Mesenteric fat pad (tissue), 1 donor: ENCODE results near the gene LIPG. TPM values are rescaled to one million over a fixed set of nuclear protein-coding genes. Genes with fewer than 3 reads are reported as not detected.
A peak's percentile ranks its signal among the peaks of the same experiment; 100 is the strongest.
"Not testable (repeated sequence)": the region's sequence is repeated elsewhere in the genome, so short reads cannot be mapped to it uniquely, and the experiment has no call there.

Source experiments
- DNase-seq: peaks from one replicate; pipeline ENCODE4 v3.0.0-alpha.2; 2020; ENCODE audit warnings: low spot score
- total RNA-seq: library from RNA; stranded (reverse); fragmentation: NEBNext Ultra II Directional; extraction: Animal tissue kit (Norgen Biotek cat#: 25700); gene quantifications from one replicate; pipeline ENCODE4 v1.2.1, GENCODE V29; 2021
- donor health status: DM: yes; HTN: yes; CAD: no.

Gene LIPG
- total RNA-seq, 1 donor from 2014 or later, result 2.2 TPM

- DNase-seq, result no peak
Observed at GRCh38 chr18:49572611-49573345, 10.9 kb downstream of the LIPG start.

GRCh38 chr18:49573835-49574234 is 12.0 kb downstream of the LIPG start:
- DNase-seq, result no peak

GRCh38 chr18:49579041-49579440 is 17.2 kb downstream of the LIPG start:
- not testable (repeated sequence) for DNase-seq

GRCh38 chr18:49579583-49579982 is 17.7 kb downstream of the LIPG start:
- DNase-seq, result not testable (repeated sequence)

- DNase-seq, result no peak
Observed at GRCh38 chr18:49580279-49580678, 18.4 kb downstream of the LIPG start.

- DNase-seq, result no peak
Observed at GRCh38 chr18:49581371-49581770, 19.5 kb downstream of the LIPG start.

- DNase-seq, result no peak
Observed at GRCh38 chr18:49582579-49582978, 20.7 kb downstream of the LIPG start.

GRCh38 chr18:49584394-49584793 is 22.5 kb downstream of the LIPG start:
- DNase-seq, result peak; percentile 26

GRCh38 chr18:49584951-49585350 is 23.1 kb downstream of the LIPG start:
- DNase-seq, result peak; percentile 28

GRCh38 chr18:49585781-49586663 is 24.2 kb downstream of the LIPG start:
- DNase-seq, result peak; percentile 30

GRCh38 chr18:49588171-49588570 is 26.3 kb downstream of the LIPG start:
- DNase-seq, result peak; percentile 41

GRCh38 chr18:49588971-49589370 is 27.1 kb downstream of the LIPG start:
- peak; percentile 60 for DNase-seq

GRCh38 chr18:49590608-49591007 is 28.8 kb downstream of the LIPG start:
- peak; percentile 85 for DNase-seq

GRCh38 chr18:49591271-49591670 is 29.4 kb downstream of the LIPG start:
- DNase-seq, result peak; percentile 12

- no peak for DNase-seq
Observed at GRCh38 chr18:49591775-49592174, 29.9 kb downstream of the LIPG start.

- no peak for DNase-seq
Observed at GRCh38 chr18:49596687-49597086, 34.8 kb downstream of the LIPG start.

- no peak for DNase-seq
Observed at GRCh38 chr18:49597157-49597931, 35.5 kb downstream of the LIPG start.

GRCh38 chr18:49601211-49601610 is 39.4 kb downstream of the LIPG start:
- DNase-seq, result no peak

GRCh38 chr18:49608366-49609255 is 46.8 kb downstream of the LIPG start:
- no peak for DNase-seq

- no peak for DNase-seq
Observed at GRCh38 chr18:49609256-49610021, 47.6 kb downstream of the LIPG start.
